GM23248 (cell line): ENCODE measurements around the gene CDK9.

Experiments
- EZH2 ChIP-seq: fragments of 200-600 bp; sonication (generic); IDR thresholded peaks from 2 replicates; pipeline ENCODE4 v1.6.1; 2018; ENCODE audit warnings: antibody characterized with exemption, mild to moderate bottlenecking; ENCODE audit not compliant: insufficient read depth, poor library complexity, severe bottlenecking
- EZH2phosphoT487 ChIP-seq: fragments of 200-600 bp; sonication (generic); IDR thresholded peaks from 2 replicates; pipeline ENCODE4 v1.6.1; 2018; ENCODE audit warnings: antibody characterized with exemption, moderate library complexity, mild to moderate bottlenecking, low read depth; ENCODE audit not compliant: insufficient read depth

DNA sequence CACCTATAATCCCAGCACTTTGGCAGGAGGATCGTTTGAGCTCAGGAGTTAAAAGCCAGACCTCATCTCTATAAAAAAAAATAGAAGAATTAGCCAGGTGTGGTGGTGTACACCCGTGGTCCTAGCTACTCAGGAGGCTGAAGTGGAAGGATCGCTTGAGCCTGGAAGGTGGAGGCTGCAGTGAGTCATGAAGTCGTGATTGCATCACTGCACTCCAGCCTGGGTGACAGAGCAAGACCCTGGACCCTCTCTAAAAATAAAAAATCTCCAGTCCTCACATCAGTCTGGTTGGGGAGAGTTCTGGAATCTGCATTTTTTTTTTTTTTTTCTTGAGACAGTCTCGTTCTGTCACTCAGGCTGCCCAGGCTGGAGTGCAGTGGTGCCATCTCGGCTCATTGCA lies 26.2 kb downstream of the CDK9 start:
- no peak for TF ChIP-seq EZH2phosphoT487
- no peak for TF ChIP-seq EZH2
